ENCODE results near the gene MAGEB17. TPM values are rescaled to one million over a fixed set of nuclear protein-coding genes. Genes with fewer than 3 reads are reported as not detected.

The MAGEB17 gene
- total and polyA plus RNA-seq, 2 experiments from 2014 or later, result 0.14 to 0.42 TPM

GRCh38 chrX:16143968-16144367, 23.3 kb upstream of the MAGEB17 start:
- Histone ChIP-seq H2AFZ (no peak overlapping the region), H3K9me2 (ENCODE audit: insufficient read depth) (no peaks in the 10 kb centered on the region), H3K4me2 (no peak overlapping the region), H3K4me1 (ENCODE audit: insufficient read depth) (0 out of 2 replicates have a peak, but pooled peaks cover 2% of the 10 kb centered on the region), H3K79me2 (replicated peaks; ENCODE audit: insufficient read depth) (peaks cover 5% of the 10 kb centered on the region; the same call in 1 of the 2 replicates), H3K36me3 (ENCODE audit: insufficient read depth) (no peaks in the 10 kb centered on the region), H3K27me3 (ENCODE audit: insufficient read depth) (no peaks in the 10 kb centered on the region), H3K27ac (ENCODE audit: low read depth) (no peak overlapping the region), H3K4me3 (no peak overlapping the region), H3F3A (replicated peaks; ENCODE audit: low read depth) (no peaks in the 10 kb centered on the region), H4K20me1 (replicated peaks; ENCODE audit: insufficient read depth) (no peaks in the 10 kb centered on the region)
- H3K36me3 Mint-ChIP-seq (ENCODE audit: low read depth), result peaks cover 7% of the 10 kb centered on the region; the same call in 1 of the 3 replicates
- no peak overlapping the region for H3K4me3 Mint-ChIP-seq
- no peak for ATAC-seq
- peaks cover 7% of the 10 kb centered on the region; the same call in 1 of the 3 replicates for H3K9me3 Mint-ChIP-seq
- no peaks in the 10 kb centered on the region for H3K4me1 Mint-ChIP-seq
- TF ChIP-seq ZNF114 (CRISPR knock-in tag; IDR thresholded peaks at IDR 0.05), result no peak
- no peak for TF ChIP-seq EZH2 (IDR thresholded peaks at IDR 0.05; ENCODE audit: low read depth, unreplicated experiment)
- TF ChIP-seq ZNF331 (CRISPR knock-in tag; IDR thresholded peaks at IDR 0.05; ENCODE audit: low read depth), result no peak
- no peak for TF ChIP-seq EZH2phosphoT487 (IDR thresholded peaks at IDR 0.05; ENCODE audit: unreplicated experiment)
- no peak for TF ChIP-seq NANOG (IDR thresholded peaks at IDR 0.05; ENCODE audit: borderline replicate concordance)
- TF ChIP-seq, protein P1, sequence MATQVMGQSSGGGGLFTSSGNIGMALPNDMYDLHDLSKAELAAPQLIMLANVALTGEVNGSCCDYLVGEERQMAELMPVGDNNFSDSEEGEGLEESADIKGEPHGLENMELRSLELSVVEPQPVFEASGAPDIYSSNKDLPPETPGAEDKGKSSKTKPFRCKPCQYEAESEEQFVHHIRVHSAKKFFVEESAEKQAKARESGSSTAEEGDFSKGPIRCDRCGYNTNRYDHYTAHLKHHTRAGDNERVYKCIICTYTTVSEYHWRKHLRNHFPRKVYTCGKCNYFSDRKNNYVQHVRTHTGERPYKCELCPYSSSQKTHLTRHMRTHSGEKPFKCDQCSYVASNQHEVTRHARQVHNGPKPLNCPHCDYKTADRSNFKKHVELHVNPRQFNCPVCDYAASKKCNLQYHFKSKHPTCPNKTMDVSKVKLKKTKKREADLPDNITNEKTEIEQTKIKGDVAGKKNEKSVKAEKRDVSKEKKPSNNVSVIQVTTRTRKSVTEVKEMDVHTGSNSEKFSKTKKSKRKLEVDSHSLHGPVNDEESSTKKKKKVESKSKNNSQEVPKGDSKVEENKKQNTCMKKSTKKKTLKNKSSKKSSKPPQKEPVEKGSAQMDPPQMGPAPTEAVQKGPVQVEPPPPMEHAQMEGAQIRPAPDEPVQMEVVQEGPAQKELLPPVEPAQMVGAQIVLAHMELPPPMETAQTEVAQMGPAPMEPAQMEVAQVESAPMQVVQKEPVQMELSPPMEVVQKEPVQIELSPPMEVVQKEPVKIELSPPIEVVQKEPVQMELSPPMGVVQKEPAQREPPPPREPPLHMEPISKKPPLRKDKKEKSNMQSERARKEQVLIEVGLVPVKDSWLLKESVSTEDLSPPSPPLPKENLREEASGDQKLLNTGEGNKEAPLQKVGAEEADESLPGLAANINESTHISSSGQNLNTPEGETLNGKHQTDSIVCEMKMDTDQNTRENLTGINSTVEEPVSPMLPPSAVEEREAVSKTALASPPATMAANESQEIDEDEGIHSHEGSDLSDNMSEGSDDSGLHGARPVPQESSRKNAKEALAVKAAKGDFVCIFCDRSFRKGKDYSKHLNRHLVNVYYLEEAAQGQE (IDR thresholded peaks at IDR 0.05; ENCODE audit: unreplicated experiment), result no peak
- TF ChIP-seq, protein P2, sequence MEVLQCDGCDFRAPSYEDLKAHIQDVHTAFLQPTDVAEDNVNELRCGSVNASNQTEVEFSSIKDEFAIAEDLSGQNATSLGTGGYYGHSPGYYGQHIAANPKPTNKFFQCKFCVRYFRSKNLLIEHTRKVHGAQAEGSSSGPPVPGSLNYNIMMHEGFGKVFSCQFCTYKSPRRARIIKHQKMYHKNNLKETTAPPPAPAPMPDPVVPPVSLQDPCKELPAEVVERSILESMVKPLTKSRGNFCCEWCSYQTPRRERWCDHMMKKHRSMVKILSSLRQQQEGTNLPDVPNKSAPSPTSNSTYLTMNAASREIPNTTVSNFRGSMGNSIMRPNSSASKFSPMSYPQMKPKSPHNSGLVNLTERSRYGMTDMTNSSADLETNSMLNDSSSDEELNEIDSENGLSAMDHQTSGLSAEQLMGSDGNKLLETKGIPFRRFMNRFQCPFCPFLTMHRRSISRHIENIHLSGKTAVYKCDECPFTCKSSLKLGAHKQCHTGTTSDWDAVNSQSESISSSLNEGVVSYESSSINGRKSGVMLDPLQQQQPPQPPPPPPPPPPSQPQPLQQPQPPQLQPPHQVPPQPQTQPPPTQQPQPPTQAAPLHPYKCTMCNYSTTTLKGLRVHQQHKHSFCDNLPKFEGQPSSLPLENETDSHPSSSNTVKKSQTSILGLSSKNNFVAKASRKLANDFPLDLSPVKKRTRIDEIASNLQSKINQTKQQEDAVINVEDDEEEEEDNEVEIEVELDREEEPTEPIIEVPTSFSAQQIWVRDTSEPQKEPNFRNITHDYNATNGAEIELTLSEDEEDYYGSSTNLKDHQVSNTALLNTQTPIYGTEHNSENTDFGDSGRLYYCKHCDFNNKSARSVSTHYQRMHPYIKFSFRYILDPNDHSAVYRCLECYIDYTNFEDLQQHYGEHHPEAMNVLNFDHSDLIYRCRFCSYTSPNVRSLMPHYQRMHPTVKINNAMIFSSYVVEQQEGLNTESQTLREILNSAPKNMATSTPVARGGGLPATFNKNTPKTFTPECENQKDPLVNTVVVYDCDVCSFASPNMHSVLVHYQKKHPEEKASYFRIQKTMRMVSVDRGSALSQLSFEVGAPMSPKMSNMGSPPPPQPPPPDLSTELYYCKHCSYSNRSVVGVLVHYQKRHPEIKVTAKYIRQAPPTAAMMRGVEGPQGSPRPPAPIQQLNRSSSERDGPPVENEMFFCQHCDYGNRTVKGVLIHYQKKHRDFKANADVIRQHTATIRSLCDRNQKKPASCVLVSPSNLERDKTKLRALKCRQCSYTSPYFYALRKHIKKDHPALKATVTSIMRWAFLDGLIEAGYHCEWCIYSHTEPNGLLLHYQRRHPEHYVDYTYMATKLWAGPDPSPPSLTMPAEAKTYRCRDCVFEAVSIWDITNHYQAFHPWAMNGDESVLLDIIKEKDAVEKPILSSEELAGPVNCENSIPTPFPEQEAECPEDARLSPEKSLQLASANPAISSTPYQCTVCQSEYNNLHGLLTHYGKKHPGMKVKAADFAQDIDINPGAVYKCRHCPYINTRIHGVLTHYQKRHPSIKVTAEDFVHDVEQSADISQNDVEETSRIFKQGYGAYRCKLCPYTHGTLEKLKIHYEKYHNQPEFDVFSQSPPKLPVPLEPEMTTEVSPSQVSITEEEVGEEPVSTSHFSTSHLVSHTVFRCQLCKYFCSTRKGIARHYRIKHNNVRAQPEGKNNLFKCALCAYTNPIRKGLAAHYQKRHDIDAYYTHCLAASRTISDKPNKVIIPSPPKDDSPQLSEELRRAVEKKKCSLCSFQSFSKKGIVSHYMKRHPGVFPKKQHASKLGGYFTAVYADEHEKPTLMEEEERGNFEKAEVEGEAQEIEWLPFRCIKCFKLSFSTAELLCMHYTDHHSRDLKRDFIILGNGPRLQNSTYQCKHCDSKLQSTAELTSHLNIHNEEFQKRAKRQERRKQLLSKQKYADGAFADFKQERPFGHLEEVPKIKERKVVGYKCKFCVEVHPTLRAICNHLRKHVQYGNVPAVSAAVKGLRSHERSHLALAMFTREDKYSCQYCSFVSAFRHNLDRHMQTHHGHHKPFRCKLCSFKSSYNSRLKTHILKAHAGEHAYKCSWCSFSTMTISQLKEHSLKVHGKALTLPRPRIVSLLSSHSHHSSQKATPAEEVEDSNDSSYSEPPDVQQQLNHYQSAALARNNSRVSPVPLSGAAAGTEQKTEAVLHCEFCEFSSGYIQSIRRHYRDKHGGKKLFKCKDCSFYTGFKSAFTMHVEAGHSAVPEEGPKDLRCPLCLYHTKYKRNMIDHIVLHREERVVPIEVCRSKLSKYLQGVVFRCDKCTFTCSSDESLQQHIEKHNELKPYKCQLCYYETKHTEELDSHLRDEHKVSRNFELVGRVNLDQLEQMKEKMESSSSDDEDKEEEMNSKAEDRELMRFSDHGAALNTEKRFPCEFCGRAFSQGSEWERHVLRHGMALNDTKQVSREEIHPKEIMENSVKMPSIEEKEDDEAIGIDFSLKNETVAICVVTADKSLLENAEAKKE (CRISPR knock-in tag; IDR thresholded peaks at IDR 0.05), result no peak
- TF ChIP-seq CTCF (conservative IDR thresholded peaks at IDR 0.05; ENCODE audit: low read depth in 2 of 2), result no peak
- no peak for TF ChIP-seq POLR2AphosphoS5 (IDR thresholded peaks at IDR 0.05; ENCODE audit: low read depth)
- TF ChIP-seq, protein P3, sequence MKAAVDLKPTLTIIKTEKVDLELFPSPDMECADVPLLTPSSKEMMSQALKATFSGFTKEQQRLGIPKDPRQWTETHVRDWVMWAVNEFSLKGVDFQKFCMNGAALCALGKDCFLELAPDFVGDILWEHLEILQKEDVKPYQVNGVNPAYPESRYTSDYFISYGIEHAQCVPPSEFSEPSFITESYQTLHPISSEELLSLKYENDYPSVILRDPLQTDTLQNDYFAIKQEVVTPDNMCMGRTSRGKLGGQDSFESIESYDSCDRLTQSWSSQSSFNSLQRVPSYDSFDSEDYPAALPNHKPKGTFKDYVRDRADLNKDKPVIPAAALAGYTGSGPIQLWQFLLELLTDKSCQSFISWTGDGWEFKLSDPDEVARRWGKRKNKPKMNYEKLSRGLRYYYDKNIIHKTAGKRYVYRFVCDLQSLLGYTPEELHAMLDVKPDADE (IDR thresholded peaks at IDR 0.05), result no peak
- no peak for TF ChIP-seq CREB1 (CRISPR knock-in tag; IDR thresholded peaks at IDR 0.05; ENCODE audit: low read depth)
- TF ChIP-seq STAT1 (IDR thresholded peaks at IDR 0.05; ENCODE audit: unreplicated experiment), result no peak
- H3K27me3 Mint-ChIP-seq (ENCODE audit: insufficient read depth, low read depth, poor library complexity), result no peaks in the 10 kb centered on the region
- no peak overlapping the region for H3K27ac Mint-ChIP-seq
- DNase-seq (ENCODE audit: low spot score), result no peak
